Stimulated activated CD8-positive, alpha-beta memory T cell treated with anti-CD3 and anti-CD28 coated beads, Interleukin-7, amount 100 ng/mL, for 24 hours (primary cell): ENCODE measurements around the gene NPTN.

Source experiments
- DNase-seq: peaks from one replicate; pipeline ENCODE4 v3.0.0-alpha.2; 2020; ENCODE audit warnings: low read depth

Gene NPTN

GRCh38 chr15:73631915-73632669 is 1.1 kb downstream of the NPTN start:
- no peak for DNase-seq

- DNase-seq = no peak
These were observed 2.2 kb downstream of the NPTN start for GRCh38 chr15:73630921-73631362.

GRCh38 chr15:73629798-73630429 is 3.3 kb downstream of the NPTN start:
- DNase-seq = no peak

GRCh38 chr15:73628976-73629797 is 4.0 kb downstream of the NPTN start:
- no peak for DNase-seq

- no peak for DNase-seq
These were observed 5.1 kb downstream of the NPTN start for GRCh38 chr15:73628102-73628501.

GRCh38 chr15:73626072-73626471 is 7.1 kb downstream of the NPTN start:
- DNase-seq = no peak

- DNase-seq = no peak
These were observed 8.7 kb downstream of the NPTN start for GRCh38 chr15:73624530-73624929.

- DNase-seq = no peak
These were observed 11.8 kb downstream of the NPTN start for GRCh38 chr15:73621286-73621826.

- no peak for DNase-seq
These were observed 13.1 kb downstream of the NPTN start for GRCh38 chr15:73620078-73620477.

GRCh38 chr15:73617913-73618312 is 15.3 kb downstream of the NPTN start:
- DNase-seq = no peak

- no peak for DNase-seq
These were observed 15.8 kb downstream of the NPTN start for GRCh38 chr15:73617301-73617831.

GRCh38 chr15:73608941-73609340 is 24.2 kb downstream of the NPTN start:
- DNase-seq = no peak

GRCh38 chr15:73608475-73608874 is 24.7 kb downstream of the NPTN start:
- no peak for DNase-seq

- DNase-seq = no peak
These were observed 25.3 kb downstream of the NPTN start for GRCh38 chr15:73607843-73608242.

- no peak for DNase-seq
These were observed 25.8 kb downstream of the NPTN start for GRCh38 chr15:73607405-73607804.

- DNase-seq = no peak
These were observed 27.3 kb downstream of the NPTN start for GRCh38 chr15:73605759-73606436.

- no peak for DNase-seq
These were observed 28.7 kb downstream of the NPTN start for GRCh38 chr15:73604477-73604876.

- DNase-seq = no peak
These were observed 30.2 kb downstream of the NPTN start for GRCh38 chr15:73602992-73603391.

- DNase-seq = no peak
These were observed 30.7 kb downstream of the NPTN start for GRCh38 chr15:73602446-73602843.

- DNase-seq = no peak
These were observed 31.4 kb downstream of the NPTN start for GRCh38 chr15:73601451-73602445.
